OCI-LY7 (cell line): ENCODE data around the gene MAP3K21. TPM values are rescaled to one million over a fixed set of nuclear protein-coding genes. Genes with fewer than 3 reads are reported as not detected.
A peak's percentile ranks its signal among the peaks of the same experiment; 100 is the strongest.

Source experiments
- BruUV-seq: library from RNA; stranded (reverse); fragments of 400-500 nt; replicated peaks from 2 replicates; lab custom pipeline; 2021; lab: Mats Ljungman, UMichigan
- CTCF ChIA-PET: fragments of 300-600 bp; sonication (Branson Sonifier 250); formaldehyde crosslinking; loops from one replicate; lab custom pipeline; 2022; ENCODE audit warnings: antibody characterized with exemption; ENCODE audit not compliant: unreplicated experiment; lab: Charles Lee
- POLR2A ChIA-PET: fragments of 300-600 bp; sonication (Branson Sonifier 250); formaldehyde crosslinking; loops from one replicate; lab custom pipeline; 2022; ENCODE audit warnings: antibody characterized with exemption; lab: Charles Lee
- DNase-seq: peaks from one replicate; pipeline ENCODE4 v3.0.0-alpha.2; 2015; ENCODE audit warnings: low spot score
- H2AFZ ChIP-seq: fragments of 200-600 bp; sonication (generic), shearing (Covaris generic); 2 replicates; pipeline ENCODE4 v1.6.1; 2014; ENCODE audit warnings: mild to moderate bottlenecking, antibody characterized with exemption, low read length, moderate library complexity
- H3K27ac ChIP-seq: fragments of 200-600 bp; sonication (generic); 2 replicates; pipeline ENCODE4 v1.5.1; 2014; ENCODE audit warnings: mixed run types, low read depth, mild to moderate bottlenecking, moderate library complexity, low read length, inconsistent platforms; ENCODE audit not compliant: poor library complexity, severe bottlenecking
- H3K36me3 ChIP-seq: fragments of 200-600 bp; sonication (generic); 2 replicates; pipeline ENCODE4 v1.6.1; 2014; ENCODE audit warnings: mild to moderate bottlenecking, antibody characterized with exemption, low read length, moderate library complexity, mixed read lengths; ENCODE audit not compliant: insufficient read depth
- H3K4me1 ChIP-seq: fragments of 200-600 bp; sonication (generic); 2 replicates; pipeline ENCODE4 v1.5.1; 2014; ENCODE audit warnings: mild to moderate bottlenecking, low read length; ENCODE audit not compliant: insufficient read depth, poor library complexity, severe bottlenecking
- H3K4me2 ChIP-seq: fragments of 200-600 bp; sonication (generic); 2 replicates; pipeline ENCODE4 v1.6.1; 2014; ENCODE audit warnings: mild to moderate bottlenecking, low read length
- H3K4me3 ChIP-seq: fragments of 200-600 bp; sonication (generic); 2 replicates; pipeline ENCODE4 v1.5.1; 2014; ENCODE audit warnings: mild to moderate bottlenecking, low read depth, low read length; ENCODE audit not compliant: poor library complexity, severe bottlenecking
- H3K79me2 ChIP-seq: fragments of 200-600 bp; sonication (generic); 2 replicates; pipeline ENCODE4 v1.6.1; 2016; ENCODE audit warnings: low read depth, mild to moderate bottlenecking, low read length, moderate library complexity, mixed read lengths; ENCODE audit not compliant: insufficient read depth
- H3K9me2 ChIP-seq: fragments of 200-600 bp; sonication (generic); 2 replicates; pipeline ENCODE4 v1.6.1; 2016; ENCODE audit warnings: mild to moderate bottlenecking, low read length, mixed read lengths; ENCODE audit not compliant: insufficient read depth
- H3K9me3 ChIP-seq: fragments of 200-600 bp; sonication (generic); 2 replicates; pipeline ENCODE4 v1.6.1; 2014; ENCODE audit warnings: mild to moderate bottlenecking, mixed run types, low read length, mixed read lengths
- H4K20me1 ChIP-seq: fragments of 200-600 bp; sonication (generic); 2 replicates; pipeline ENCODE4 v1.6.1; 2014; ENCODE audit warnings: mild to moderate bottlenecking, antibody characterized with exemption, low read length, moderate library complexity, mixed read lengths; ENCODE audit not compliant: insufficient read depth
- CTCF ChIP-seq: fragments of 200-600 bp; sonication (generic); conservative IDR thresholded peaks from 2 replicates; pipeline ENCODE4 v1.5.1; 2014; ENCODE audit warnings: mild to moderate bottlenecking, antibody characterized with exemption, low read length, moderate library complexity, mixed read lengths
- EZH2phosphoT487 ChIP-seq: fragments of 200-600 bp; sonication (generic); IDR thresholded peaks from 2 replicates; pipeline ENCODE4 v1.6.1; 2018; ENCODE audit warnings: low read depth, borderline replicate concordance, mild to moderate bottlenecking, mixed run types, antibody characterized with exemption, low read length, moderate library complexity, mixed read lengths
- intact Hi-C: fragments of 100-400 bp; cut with micrococcal nuclease; formaldehyde crosslinking; loops from one replicate; pipeline ENCODE4 v1.10.0; 2022; ENCODE audit not compliant: unreplicated experiment
- total RNA-seq, 2 experiments: library from RNA; depleted of rRNA in 1 of 2; stranded (reverse); fragments of >200 nt in 1 of 2; shearing (Covaris generic) in 1 of 2; gene quantifications; 2 replicates each; pipeline ENCODE4 v1.2.3, GENCODE V29; 2014 to 2022

MAP3K21 gene
- total RNA-seq, 2 experiments from 2014 or later = 1.3 to 1.8 TPM

- ChIA-PET CTCF (no interaction called here), POLR2A (interaction anchor here (0.6 to 1.7 kb wide), 7 partner anchors 10 to 37 kb away, joined by 3 to 6 read pairs (median 4); no protein-coding TSS in a partner anchor)
- peak within 1 kb of the TSS; percentile 88 for H2AFZ ChIP-seq
These were observed 32.1 kb upstream of the MAP3K21 start, which contains the start of gene PCNX2 for GRCh38 chr1:233295237-233295974. Gene PCNX2 (minus strand): TSS chr1:233295725. CDS start chr1:233295478, 247 bp downstream.

GRCh38 chr1:233295975-233296322 lies 31.6 kb upstream of the MAP3K21 start:
- peak overlapping the region; percentile 88 for H2AFZ ChIP-seq
- CTCF ChIA-PET = no interaction called here
- no peak for TF ChIP-seq EZH2phosphoT487
- TF ChIP-seq CTCF = no peak
- H3K4me1 ChIP-seq = peaks cover 26% of the 10 kb centered on the region
- intact Hi-C loops = no loop called here
- no peaks in the 10 kb centered on the region for H3K9me2 ChIP-seq
- H3K9me3 ChIP-seq = no peaks in the 10 kb centered on the region
- H3K27ac ChIP-seq = peak overlapping the region; percentile 43
- peak; percentile 27 for DNase-seq
- peak overlapping the region; percentile 84 for H3K4me2 ChIP-seq
- H4K20me1 ChIP-seq = peaks cover 13% of the 10 kb centered on the region; the same call in 1 of the 2 replicates
- POLR2A ChIA-PET = interaction anchor here (1.0 to 1.7 kb wide), 6 partner anchors 9 to 36 kb away, joined by 3 to 6 read pairs (median 4); no protein-coding TSS in a partner anchor
- no TSS peak for BruUV-seq
- H3K36me3 ChIP-seq = no peaks in the 10 kb centered on the region
- H3K4me3 ChIP-seq = peak overlapping the region; percentile 77
- H3K79me2 ChIP-seq = peaks cover 28% of the 10 kb centered on the region

More at GRCh38 chr1:233295237-233295974, 32.1 kb upstream of the MAP3K21 start, which contains the start of gene PCNX2:
- intact Hi-C loops = no loop called here
- Histone ChIP-seq H3K9me3 (no peaks in the 10 kb centered on the region), H3K9me2 (no peaks in the 10 kb centered on the region), H4K20me1 (peaks cover 13% of the 10 kb centered on the region; the same call in 1 of the 2 replicates), H3K36me3 (no peaks in the 10 kb centered on the region), H3K4me1 (peaks cover 26% of the 10 kb centered on the region), H3K27ac (peak within 1 kb of the TSS; percentile 43), H3K4me3 (peak within 1 kb of the TSS; percentile 77), H3K4me2 (peak within 1 kb of the TSS; percentile 84), H3K79me2 (peaks cover 28% of the 10 kb centered on the region)
- BruUV-seq = no TSS peak
- no peak for TF ChIP-seq CTCF
- no peak for TF ChIP-seq EZH2phosphoT487
- peak; percentile 81 for DNase-seq
